T-helper 22 cell (primary cell): ENCODE results near the gene IFITM5.

Experiments used
- DNase-seq: peaks from one replicate; pipeline ENCODE4 v3.0.0-alpha.2; 2020; ENCODE audit warnings: low read depth

IFITM5 gene

GRCh38 chr11:266676-267439, 32.5 kb downstream of the IFITM5 start:
- DNase-seq, result no peak

- DNase-seq, result no peak
Measured at GRCh38 chr11:261624-262023, 37.7 kb downstream of the IFITM5 start.

- no peak for DNase-seq
Measured at GRCh38 chr11:259413-259812, 39.9 kb downstream of the IFITM5 start.

- DNase-seq, result no peak
Measured at GRCh38 chr11:257766-258493, 41.4 kb downstream of the IFITM5 start.

GRCh38 chr11:256952-257737, 42.2 kb downstream of the IFITM5 start:
- DNase-seq, result no peak

GRCh38 chr11:255816-256215, 43.5 kb downstream of the IFITM5 start:
- DNase-seq, result no peak

GRCh38 chr11:255176-255575, 44.1 kb downstream of the IFITM5 start:
- no peak for DNase-seq

GRCh38 chr11:253886-254270, 45.4 kb downstream of the IFITM5 start:
- DNase-seq, result no peak

GRCh38 chr11:253160-253885, 46.0 kb downstream of the IFITM5 start:
- DNase-seq, result no peak

GRCh38 chr11:252666-253065, 46.7 kb downstream of the IFITM5 start:
- no peak for DNase-seq

GRCh38 chr11:251550-251949, 47.8 kb downstream of the IFITM5 start:
- DNase-seq, result no peak

GRCh38 chr11:250740-251299, 48.5 kb downstream of the IFITM5 start:
- peak; percentile 54 for DNase-seq

- no peak for DNase-seq
Measured at GRCh38 chr11:250274-250673, 49.1 kb downstream of the IFITM5 start.

- no peak for DNase-seq
Measured at GRCh38 chr11:249062-249461, 50.3 kb downstream of the IFITM5 start.
